K562 (cell line): Measurements from ENCODE around the gene CTTNBP2. TPM values are rescaled to one million over a fixed set of nuclear protein-coding genes. Genes with fewer than 3 reads are reported as not detected.

ENCODE experiments used
- CLOCK ChIP-seq: fragments of 250-450 bp; sonication (Bioruptor Pico); IDR thresholded peaks from 2 replicates; pipeline ENCODE4 v1.4.0; 2020; ENCODE audit warnings: mild to moderate bottlenecking, moderate library complexity, borderline replicate concordance
- HMGXB4 ChIP-seq: sonication (generic); formaldehyde crosslinking; IDR thresholded peaks from 2 replicates; pipeline ENCODE4 v1.8.1; 2023; ENCODE audit warnings: mild to moderate bottlenecking, missing genetic modification reagents
- HNRNPLL ChIP-seq: fragments of 200-400 bp; formaldehyde crosslinking; IDR thresholded peaks from 2 replicates; pipeline ENCODE4 v1.6.1; 2017; ENCODE audit warnings: low read length, low read depth, mild to moderate bottlenecking; ENCODE audit not compliant: poor library complexity, severe bottlenecking
- HNRNPUL1 ChIP-seq: fragments of 200-400 bp; formaldehyde crosslinking; IDR thresholded peaks from 2 replicates; pipeline ENCODE4 v1.6.1; 2017; ENCODE audit warnings: low read length
- ID3 ChIP-seq, 2 experiments: fragments of 250-450 bp in 1 of 2; fragments of 450-650 bp in 1 of 2; sonication (Bioruptor Pico) in 1 of 2; IDR thresholded peaks; 2 replicates each; pipeline versions ENCODE4 v1.6.1 to v1.8.0; 2016 to 2021; ENCODE audit warnings: mild to moderate bottlenecking in 2 of 2, moderate library complexity in 2 of 2, missing compliant biosample characterization in 1 of 2, missing genetic modification characterization in 1 of 2
- polyA plus RNA-seq, 8 experiments: library from polyadenylated mRNA; depleted of rRNA in 4 of 8; stranded (reverse) in 5 of 8; unstranded in 3 of 8; fragments of >200 nt; fragmentation: Nextera tagmentation in 2 of 8; fragmentation: Illumina TruSeq in 1 of 8; extraction: Ambion mirVana in 2 of 8; extraction: Trizol in 1 of 8; gene quantifications; 2 replicates each; pipeline versions ENCODE4 v1.2.1 to v1.2.3, GENCODE V29; 2011 to 2014; ENCODE audit warnings: inconsistent platforms in 1 of 8, missing spikeins in 1 of 8
- total RNA-seq, 7 experiments: library from RNA; depleted of rRNA in 6 of 7; stranded (reverse); fragments of >200 nt in 6 of 7; fragmentation: Illumina TruSeq in 2 of 7; extraction: Trizol in 2 of 7; gene quantifications; 2 replicates each; pipeline versions ENCODE4 v1.2.1 to v1.2.3, GENCODE V29; 2011 to 2021; ENCODE audit warnings: low replicate concordance in 1 of 7

Gene CTTNBP2
- total and polyA plus RNA-seq, 9 of the 15 experiments (the other 6 are each of a cell fraction or from before 2014, with no cell fraction given): 0.05 TPM; not detected in 8

- no peak for TF ChIP-seq CLOCK (CRISPR knock-in tag)
- TF ChIP-seq ID3 (CRISPR knock-in tag; IDR thresholded peaks at IDR 0.05): no peak
- TF ChIP-seq ID3 (tag; IDR thresholded peaks at IDR 0.05): no peak
- TF ChIP-seq HMGXB4 (CRISPR knock-in tag): no peak
- TF ChIP-seq HNRNPLL: no peak
- TF ChIP-seq HNRNPUL1: no peak
Measured at GRCh38 chr7:117782761-117783160, 90.5 kb downstream of the CTTNBP2 start (continued).
